COR-L47 (cell line): Measurements from ENCODE around the gene CD74.

Experiments used
- DNase-seq: peaks from one replicate; lab custom pipeline; 2025; lab: John Stamatoyannopoulos, UW

The CD74 gene

DNA sequence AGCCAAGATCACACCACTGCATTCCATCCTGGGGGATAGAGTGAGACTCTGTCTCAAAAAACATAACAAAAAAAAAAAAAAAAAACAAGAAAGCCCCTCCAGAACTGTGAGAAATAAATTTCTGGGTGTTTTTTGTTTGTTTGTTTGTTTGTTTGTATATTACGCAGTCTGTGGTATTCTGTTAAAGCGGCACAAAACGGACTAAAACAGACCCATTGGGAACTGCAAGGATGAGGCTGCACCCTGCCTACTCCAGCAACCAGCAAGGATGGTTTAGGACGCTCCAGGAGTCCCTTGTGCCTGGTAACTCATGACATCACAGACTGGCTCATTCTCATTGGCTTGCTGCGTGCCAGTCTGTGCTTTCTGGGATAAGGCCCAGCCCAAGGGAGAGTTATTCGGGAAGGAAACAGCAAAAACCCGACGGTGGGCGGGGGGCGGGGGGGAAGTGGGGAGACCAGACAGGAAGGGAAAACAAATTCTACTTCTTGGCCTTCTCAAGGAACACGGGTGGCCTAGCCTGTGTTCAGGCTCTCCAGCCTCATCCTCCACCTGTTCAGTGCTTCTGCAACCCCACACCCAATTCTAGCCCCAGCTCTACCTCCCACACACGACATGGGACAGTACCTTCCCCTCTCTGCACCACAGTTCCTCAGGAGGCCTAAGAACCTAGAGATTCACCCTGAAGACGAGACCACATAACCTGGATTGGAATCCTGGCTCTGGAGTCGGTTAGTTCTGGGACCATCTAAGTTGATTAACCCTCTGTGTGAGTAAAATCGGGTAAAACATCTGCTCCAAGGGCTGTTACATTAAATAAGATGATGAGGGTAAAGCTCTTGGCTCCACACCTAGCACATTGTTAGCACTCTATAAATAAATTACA is 2.8 kb downstream of the CD74 start:
- DNase-seq = peak; percentile 75

- DNase-seq = no peak
Observed at GRCh38 chr5:150408231-150408943, 4.3 kb downstream of the CD74 start.

DNA sequence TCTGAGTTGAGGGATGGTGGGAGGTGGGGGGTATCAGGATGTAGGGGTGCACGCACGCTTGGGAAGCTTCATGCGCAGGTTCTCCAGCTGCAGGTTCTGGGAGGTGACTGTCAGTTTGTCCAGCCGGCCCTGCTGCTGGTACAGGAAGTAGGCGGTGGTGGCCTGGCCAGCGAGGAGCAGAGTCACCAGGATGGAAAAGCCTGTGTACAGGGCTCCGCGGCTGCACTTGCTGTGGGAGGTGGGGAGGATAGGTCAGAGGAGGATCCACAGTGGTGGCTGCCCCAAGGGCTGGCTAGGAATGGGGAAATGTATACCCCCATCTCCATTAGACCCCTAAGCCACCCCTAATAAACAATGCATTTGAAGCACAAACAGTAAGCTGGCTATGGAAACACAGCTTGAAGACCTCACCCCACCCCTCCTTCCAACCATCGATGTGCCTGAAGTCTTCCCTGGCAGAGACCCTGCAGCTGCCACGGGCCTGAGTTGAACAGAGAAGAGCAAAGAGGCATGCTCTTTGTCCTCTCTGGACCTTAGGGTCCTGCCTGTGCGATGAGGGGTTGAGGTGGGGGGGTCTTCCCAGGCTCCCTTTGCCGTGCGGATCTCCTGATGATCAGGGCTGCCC is 5.5 kb downstream of the CD74 start:
- no peak for DNase-seq

- peak; percentile 11 for DNase-seq
Observed at GRCh38 chr5:150406723-150407095, 6.0 kb downstream of the CD74 start.

DNA sequence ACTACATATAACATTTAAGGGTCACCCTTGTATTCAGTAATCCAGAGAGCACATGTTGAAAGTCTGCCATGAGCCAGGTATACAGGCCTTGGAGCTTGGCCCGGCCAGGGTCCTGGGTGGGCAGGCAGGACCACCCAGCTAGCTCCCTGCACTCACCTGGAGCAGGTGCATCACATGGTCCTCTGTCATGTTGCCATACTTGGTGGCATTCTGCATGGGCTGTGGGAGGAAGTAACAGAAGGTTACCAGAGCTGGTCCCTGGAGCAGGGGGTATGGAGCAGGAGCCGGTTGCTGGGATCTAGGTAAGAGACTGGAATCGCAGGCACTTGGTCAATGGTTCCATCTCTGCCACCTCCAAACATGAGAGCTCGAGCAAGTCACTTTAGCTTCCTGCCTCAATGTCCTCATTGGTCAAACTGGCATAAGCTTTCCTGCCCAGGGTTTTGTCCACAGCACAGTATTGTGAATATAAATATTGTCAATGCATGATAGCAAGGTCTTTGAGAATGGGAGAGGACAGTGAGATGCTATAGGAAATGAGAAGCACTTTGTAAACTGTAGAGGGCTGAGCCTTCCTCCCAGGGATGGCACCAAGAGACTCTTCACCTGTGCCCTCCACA is 6.5 kb downstream of the CD74 start:
- DNase-seq = no peak

- no peak for DNase-seq
Observed at GRCh38 chr5:150404941-150405816, 7.5 kb downstream of the CD74 start.

DNA sequence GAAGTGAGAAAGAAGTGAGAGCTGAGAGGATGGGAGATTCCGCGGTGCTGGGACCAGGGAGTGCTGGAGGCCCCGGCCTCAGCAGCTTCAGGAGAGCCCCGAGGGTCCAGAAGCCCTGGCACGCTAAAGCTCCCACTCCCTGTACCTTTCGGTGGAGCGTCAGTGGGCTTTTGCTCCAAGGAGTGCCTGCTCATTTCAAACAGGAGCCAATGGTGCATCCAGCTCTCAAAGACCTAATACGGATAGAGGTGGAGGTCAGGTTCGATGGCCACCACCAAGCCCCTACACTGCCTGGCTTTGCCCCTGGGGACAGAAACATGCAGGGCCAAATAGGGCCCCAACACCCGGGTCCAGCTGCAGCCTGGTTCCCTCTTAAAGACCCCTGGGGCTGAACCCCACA is 8.2 kb downstream of the CD74 start:
- DNase-seq = no peak

- DNase-seq = no peak
Observed at GRCh38 chr5:150404121-150404520, 8.6 kb downstream of the CD74 start.

GRCh38 chr5:150402901-150403342 is 9.8 kb downstream of the CD74 start:
- no peak for DNase-seq

DNA sequence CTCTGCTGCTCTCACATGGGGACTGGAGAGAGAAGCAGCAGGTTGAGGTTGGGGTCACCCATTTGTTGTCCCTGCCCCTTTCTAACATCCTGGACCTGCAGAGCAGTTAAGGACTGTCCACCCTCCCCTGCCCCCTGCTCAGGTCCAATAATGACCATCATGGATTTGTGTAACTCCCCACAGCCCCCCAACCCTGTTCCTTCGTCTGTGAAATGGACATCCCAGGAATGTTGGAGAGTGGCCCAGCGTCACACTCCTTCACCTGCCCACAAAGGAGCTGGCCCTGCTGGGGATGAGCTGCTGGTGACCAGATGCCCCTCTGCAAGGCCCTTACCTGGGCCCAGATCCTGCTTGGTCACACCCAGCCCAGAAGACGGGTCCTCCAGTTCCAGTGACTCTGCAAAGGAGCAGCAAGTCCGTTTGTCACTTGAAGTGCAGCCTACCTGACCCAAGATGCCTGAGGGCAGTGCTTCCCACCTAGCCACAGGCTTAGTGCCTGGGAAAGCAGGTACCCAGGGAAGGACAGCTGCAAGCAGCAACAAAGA is 10.4 kb downstream of the CD74 start:
- DNase-seq = no peak

DNA sequence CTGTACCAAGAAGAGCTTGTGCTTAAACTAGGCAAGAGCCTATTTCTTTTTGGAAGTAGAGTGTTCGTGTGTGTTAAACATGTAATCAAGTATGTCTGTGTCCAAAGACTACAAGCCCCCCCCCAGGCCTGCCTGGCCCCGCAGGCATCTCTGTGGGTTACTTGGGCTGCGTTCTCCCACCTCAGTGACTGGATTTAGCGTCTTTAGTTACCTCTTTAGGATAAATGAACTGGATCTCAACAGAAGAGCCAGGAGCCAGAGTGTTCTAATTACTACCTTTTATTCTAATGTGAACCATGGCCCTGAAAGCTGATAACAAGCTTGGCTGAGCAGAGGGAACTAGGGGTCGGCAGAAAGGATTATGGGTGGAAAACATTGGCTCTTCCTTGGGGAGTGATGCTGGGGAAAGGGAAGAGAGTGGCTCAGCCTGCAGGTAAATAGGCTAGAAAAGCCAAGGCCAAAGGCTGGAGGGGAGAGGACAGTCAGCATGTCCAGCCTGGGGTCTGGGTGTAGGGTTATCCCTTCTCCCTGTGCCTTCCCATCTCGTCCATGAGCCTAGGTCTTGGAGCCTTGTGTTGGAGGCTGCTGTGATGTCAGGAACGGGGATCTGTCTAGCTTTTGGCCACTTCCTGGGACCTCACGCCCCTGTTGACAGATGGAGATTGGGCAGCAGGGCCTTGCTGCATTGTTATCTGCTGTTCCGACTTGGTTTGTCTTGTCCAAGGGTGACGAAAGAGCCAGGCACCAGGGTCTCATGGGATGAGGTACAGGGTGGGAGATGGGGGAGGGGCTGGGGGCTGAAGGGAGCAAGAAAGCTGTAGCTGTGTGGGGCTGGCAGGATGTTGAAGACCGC is 11.1 kb downstream of the CD74 start:
- no peak for DNase-seq

DNA sequence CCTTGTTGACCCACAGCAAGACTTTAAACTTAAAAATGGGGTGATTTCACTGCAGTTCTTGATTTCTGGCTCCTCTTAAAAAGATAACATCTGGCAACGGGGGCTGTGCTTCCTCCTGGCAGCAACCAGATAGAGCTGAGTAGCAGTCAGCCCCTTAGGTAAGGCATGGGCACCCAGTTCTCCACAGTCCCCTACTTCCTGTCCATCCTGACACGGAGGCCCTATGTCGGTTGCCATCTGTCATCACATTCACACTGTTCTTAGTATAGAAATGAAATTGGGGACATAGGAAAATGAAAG is 11.7 kb downstream of the CD74 start:
- no peak for DNase-seq

DNA sequence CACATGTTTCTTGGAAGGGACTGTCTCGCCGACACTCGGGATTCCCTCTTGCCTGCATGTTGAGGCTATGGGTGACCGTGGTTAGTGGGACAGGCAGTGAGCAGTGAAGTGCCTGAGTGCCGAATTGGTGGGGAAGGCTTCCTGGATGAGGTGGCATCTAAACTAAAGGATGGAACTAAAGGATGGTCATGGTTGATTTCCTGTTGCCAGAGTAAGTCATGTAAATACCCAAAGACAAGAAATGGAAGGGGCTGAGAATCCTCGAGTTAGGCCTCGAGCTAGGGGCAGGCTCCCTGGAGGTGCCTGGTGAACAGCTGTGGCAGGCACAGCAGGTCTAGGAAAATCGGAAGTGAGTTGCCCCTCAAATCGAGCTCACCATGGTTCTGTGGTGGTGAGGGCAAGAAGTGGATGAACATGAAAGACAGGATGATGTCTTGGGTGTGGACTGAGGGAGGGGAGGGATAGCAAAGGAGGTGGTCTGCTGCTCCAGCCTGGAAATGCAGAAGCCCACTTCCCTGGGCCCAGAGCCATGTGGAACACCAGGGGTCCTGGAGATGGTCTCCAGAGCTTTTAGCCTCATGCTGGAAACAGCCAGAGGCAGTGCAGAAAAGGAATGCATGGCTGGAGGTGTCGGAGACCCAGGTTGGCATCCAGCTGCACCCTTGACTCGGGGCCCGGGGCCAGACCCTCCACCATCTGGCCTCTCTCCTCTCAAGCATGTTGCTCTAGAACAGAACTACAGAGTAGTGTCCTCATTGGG is 12.2 kb downstream of the CD74 start:
- no peak for DNase-seq

DNA sequence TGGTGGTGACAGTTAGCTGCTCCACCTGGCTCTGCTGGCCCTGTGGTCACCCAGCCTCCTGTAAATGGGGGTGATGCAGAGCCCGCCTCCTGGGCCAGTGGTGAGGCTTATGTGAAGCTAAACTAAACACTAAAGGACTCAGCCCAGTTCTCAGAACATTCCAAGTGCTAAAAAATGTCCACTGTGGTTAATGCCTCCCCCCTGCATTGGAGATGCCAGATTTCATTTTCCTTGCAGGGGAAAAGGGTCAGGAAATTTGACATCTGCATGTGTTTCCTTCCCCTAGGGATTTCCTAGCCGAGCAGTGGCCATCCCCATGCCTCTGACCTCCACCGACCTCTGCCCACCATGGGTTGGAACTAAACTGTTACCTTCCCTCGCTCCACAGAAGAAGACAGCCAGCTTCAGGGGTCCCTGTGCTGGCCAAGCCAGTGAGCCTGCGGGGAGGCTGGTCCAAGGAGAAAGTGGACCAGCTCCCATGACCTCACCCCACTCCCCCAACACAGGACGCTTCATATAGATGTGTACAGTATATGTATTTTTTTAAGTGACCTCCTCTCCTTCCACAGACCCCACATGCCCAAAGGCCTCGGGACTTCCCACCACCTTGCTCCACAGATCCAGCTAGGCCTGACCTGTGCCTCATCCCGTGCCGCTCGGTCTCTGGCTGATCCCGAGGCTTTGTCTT is 13.0 kb downstream of the CD74 start:
- DNase-seq = no peak

DNA sequence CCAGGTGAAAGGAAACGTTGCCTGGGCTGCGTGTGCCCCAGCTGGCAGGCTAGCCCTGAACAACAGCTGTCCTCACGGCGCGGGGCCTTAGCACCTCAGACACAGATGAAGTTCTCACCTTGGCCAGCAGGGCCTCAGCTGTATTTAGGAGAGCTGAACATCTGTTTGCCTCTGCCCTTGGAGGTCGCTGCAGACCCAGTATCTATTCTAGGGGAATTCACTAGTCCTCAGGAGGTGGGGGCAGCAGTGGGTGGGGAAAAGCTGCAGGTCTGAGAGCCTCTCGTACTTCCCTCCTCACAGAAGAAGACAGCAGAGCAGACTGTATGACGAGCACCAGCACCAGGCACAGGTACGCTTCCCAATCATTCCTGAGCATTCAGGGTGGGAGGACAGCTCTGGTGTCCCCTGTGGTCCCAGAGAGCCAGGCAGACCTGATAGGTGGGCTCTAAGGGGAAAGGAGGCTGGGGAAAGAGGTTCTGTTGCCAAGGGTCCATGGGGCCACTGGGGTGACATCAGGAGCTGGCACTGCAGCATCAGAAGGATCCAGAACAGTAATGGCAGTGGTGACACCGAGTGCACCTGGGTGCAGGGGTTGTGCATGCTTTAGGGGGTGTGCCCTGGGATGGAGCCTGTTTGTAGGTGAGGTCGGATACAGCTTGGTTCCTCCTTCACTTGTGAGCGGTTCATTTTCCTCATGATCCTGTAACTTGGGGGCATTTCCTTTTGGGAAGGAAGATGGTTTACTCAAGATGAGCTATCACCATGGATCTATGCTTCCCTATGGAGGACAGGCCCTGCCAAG is 13.8 kb downstream of the CD74 start:
- DNase-seq = no peak

DNA sequence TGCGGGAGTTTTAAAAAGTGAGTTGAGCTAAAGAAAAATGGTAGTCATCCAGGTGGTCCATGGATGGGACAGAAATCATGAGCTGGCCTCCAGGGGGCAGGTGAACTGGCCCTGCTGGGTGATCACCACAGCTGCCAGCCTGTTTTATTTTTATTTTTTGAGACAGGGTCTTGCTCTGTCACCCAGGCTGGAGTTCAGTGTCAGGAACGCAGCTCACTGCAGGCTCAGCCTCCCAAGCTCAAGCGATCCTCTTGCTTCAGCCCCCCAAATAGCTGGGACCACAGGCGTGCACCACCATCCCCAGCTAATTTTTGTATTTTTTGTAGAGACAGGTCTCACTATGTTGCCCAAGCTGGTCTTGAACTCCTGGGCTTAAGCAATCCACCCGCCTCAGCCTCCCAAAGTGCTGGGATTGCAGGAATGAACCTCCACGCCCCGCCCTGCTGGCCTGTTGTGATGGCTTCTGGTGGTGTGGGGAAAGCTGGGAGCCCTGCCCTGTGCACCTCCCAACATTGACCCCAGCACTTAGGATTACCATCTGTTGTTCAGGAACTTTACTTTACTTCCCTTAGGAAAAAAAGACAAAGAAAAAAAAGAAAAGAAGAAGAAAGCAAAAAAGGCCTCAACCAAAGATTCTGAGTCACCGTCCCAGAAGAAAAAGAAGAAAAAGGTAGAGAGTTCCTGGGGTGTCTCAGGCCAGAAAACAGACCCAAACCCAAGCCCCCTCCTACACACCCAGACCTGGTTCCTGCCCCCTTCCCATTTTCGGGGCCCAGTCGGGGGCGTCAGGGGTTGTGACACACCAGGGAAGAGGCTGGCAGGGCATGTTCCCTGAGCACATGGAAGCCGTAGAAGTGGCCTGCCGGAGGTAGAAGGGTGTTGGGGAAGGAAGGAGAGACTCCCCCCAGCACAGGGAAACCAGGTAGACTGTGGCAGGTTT is 14.7 kb downstream of the CD74 start:
- DNase-seq = no peak

- no peak for DNase-seq
Observed at GRCh38 chr5:150397146-150397781, 15.4 kb downstream of the CD74 start.
